Measurements from ENCODE around the gene WDR27.

GRCh38 chr6:169411296-169411695 is 290.5 kb downstream of the WDR27 start:
- TF ChIP-seq ZNF560 (tag by site-specific recombination; IDR thresholded peaks at IDR 0.05; ENCODE audit: borderline replicate concordance) = no peak
- no peak for TF ChIP-seq CTCF (tag by site-specific recombination; IDR thresholded peaks at IDR 0.05)
- no peak for TF ChIP-seq ZNF670 (tag by site-specific recombination; IDR thresholded peaks at IDR 0.05; ENCODE audit: low read depth)
- no peak for TF ChIP-seq TCF7L2 (IDR thresholded peaks at IDR 0.05; ENCODE audit: borderline replicate concordance, low read depth, low read length)
- TF ChIP-seq EGR2 (tag by site-specific recombination; IDR thresholded peaks at IDR 0.05; ENCODE audit: low read depth) = no peak

All from HEK293 (cell line).